Measurements from ENCODE around the gene IL12RB1.
A peak's percentile ranks its signal among the peaks of the same experiment; 100 is the strongest.
"Not testable (repeated sequence)": the region's sequence is repeated elsewhere in the genome, so short reads cannot be mapped to it uniquely, and the experiment has no call there.

Gene IL12RB1

DNA sequence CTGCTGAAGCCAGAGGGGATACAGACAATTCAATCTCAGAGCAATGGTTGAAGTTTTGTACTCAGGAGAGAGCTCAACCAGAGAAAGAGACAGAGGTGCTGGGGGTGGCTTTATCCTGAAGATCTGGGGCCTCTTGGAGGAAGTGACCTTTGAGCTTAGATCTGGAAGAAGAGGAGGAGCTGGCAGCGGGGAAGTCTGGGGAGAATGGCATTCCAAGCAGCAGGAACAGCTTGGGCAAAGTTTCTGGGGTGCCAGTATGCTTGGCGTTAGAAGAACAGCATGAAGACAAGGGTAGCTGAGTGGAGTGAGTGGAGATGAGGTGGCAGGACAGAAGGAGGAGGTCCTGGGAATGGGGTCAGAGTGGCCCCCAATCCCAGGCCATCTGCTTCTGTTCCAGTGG, 22.2 kb upstream of the IL12RB1 start:
- Histone ChIP-seq H3K9ac (ENCODE audit: low read length) (no peak overlapping the region), H3K4me3 (ENCODE audit: low read length) (peak overlapping the region; percentile 85), H3K36me3 (ENCODE audit: control insufficient read depth, insufficient read depth, low read length) (no peaks in the 10 kb centered on the region), H3K4me1 (ENCODE audit: control insufficient read depth, insufficient read depth, low read length) (peaks cover 5% of the 10 kb centered on the region), H3K27me3 (ENCODE audit: control insufficient read depth, insufficient read depth, low read length) (no peaks in the 10 kb centered on the region), H3K27ac (ENCODE audit: low read depth, low read length) (no peak overlapping the region)

DNA sequence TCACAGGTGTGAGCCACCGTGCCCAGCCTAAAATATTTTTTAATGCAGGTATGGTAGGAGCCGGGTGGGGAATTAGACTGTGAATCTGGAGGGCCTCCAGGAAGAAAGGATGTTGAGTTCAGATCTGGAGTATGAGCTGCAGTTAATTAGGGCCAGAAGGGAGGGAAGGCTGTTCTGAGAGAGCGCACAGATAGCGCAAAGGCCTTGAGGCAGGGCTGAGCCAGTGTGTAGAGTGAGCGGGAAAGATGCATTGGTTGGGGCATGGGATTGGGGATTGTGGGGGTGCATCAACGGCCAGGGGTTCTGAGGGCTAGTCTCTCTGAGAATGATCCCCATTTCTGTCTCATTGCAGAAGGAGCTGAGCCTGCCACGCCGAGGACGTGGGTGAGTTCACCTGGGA, 20.5 kb upstream of the IL12RB1 start:
- no peak overlapping the region for H3K9ac ChIP-seq (ENCODE audit: low read length)
- H3K4me3 ChIP-seq (ENCODE audit: low read length), result no peak overlapping the region
- peaks cover 5% of the 10 kb centered on the region for H3K4me1 ChIP-seq (ENCODE audit: control insufficient read depth, insufficient read depth, low read length)
- H3K36me3 ChIP-seq (ENCODE audit: control insufficient read depth, insufficient read depth, low read length), result no peaks in the 10 kb centered on the region
- no peak overlapping the region for H3K27ac ChIP-seq (ENCODE audit: low read depth, low read length)
- H3K27me3 ChIP-seq (ENCODE audit: control insufficient read depth, insufficient read depth, low read length), result peaks cover 3% of the 10 kb centered on the region

DNA sequence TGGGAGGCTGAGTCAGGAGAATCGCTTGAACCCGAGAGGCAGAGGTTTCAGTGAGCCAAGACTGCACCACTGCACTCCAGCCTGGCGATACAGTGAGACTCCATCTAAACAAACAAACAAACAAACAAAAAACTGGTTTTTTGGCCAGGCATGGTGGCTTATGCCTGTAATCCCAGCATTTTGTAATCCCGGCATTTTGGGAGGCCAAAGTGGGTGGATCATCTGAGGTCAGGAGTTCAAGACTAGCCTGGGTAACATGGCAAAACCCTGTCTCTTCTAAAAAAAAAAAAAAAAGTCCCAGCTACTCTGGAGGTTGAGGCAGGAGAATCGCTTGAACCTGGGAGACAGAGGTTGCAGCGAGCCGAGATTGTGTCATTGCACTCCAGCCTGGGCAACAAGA, 18.5 kb upstream of the IL12RB1 start:
- H3K27me3 ChIP-seq (ENCODE audit: control insufficient read depth, insufficient read depth, low read length); H3K9ac ChIP-seq (ENCODE audit: low read length); H3K27ac ChIP-seq (ENCODE audit: low read depth, low read length); H3K4me1 ChIP-seq (ENCODE audit: control insufficient read depth, insufficient read depth, low read length); H3K4me3 ChIP-seq (ENCODE audit: low read length); H3K36me3 ChIP-seq (ENCODE audit: control insufficient read depth, insufficient read depth, low read length): not testable (repeated sequence)

DNA sequence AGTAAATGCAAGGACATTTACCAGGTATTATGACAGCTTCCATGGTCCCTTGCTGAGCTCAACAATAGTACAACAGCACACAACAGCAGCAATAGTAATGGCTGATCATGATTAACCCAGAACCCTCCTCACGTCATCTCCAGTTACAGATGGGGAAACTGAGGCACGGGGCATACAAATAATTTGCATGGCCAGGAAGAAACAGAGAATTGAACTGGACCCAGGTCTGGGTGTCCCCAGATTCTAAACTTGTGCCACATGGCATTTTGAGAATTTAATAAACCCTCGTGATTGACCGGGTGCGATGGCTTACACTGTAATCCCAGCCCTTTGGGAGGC, 18.0 kb upstream of the IL12RB1 start:
- Histone ChIP-seq H3K36me3 (ENCODE audit: control insufficient read depth, insufficient read depth, low read length) (no peaks in the 10 kb centered on the region), H3K27ac (ENCODE audit: low read depth, low read length) (no peak overlapping the region), H3K9ac (ENCODE audit: low read length) (no peak overlapping the region), H3K4me1 (ENCODE audit: control insufficient read depth, insufficient read depth, low read length) (no peaks in the 10 kb centered on the region), H3K27me3 (ENCODE audit: control insufficient read depth, insufficient read depth, low read length) (peaks cover 10% of the 10 kb centered on the region), H3K4me3 (ENCODE audit: low read length) (peak overlapping the region; percentile 62)

DNA sequence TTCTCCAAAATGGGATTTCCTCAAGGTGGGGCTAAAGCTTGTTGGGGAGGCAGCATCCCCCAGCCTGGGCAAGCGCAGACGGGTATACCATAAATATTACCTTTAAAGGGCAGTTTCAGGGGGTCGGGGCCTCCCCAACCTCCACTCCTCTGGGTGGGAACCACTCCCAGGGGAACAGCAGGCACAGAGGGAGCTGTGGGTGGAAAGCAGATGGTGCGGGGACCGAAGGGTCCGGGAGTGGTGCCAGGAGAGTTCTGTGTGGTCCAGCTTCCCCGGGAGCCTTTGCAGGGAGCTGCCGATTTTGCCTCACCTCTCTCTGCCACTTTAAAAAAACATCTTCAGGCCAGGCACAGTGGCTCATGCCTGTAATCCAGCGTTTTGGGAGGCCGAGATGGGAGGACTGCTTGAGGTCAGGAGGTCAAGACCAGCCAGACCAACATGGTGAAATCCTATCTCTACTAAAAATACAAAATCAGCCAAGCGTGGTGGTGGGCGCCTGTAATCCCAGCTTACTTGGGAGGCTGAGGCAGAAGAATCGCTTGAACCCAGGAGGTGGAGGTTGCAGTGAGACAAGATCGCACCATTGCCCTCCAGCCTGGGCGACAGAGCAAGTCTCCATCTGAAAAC, 16.3 kb upstream of the IL12RB1 start:
- H3K9ac ChIP-seq (ENCODE audit: low read length), result no peak overlapping the region
- no peak overlapping the region for H3K4me3 ChIP-seq (ENCODE audit: low read length)
- H3K27ac ChIP-seq (ENCODE audit: low read depth, low read length), result no peak overlapping the region

DNA sequence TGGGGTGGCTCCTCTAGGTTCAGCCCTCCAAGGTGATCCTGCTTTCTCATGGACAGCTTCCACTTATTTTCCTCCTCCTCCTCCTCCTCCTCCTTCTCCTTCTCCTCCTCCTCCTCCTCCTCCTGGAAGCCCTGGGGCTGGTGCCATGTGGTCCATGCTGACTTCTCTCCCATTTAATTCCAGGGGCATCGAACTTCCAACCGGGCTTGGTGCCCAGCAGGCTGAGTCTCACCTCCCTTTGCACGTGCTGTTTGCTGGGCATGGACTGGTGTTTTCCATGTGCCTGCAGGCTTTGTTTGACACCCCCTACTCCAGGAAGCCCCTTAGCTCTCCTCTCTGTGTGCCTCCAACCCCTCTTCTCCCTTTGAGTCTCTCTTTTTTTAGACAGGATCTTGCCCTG, 14.5 kb upstream of the IL12RB1 start:
- Histone ChIP-seq H3K4me1 (ENCODE audit: control insufficient read depth, insufficient read depth, low read length) (peaks cover 4% of the 10 kb centered on the region), H3K9ac (ENCODE audit: low read length) (no peak overlapping the region), H3K4me3 (ENCODE audit: low read length) (no peak overlapping the region), H3K27ac (ENCODE audit: low read depth, low read length) (no peak overlapping the region), H3K27me3 (ENCODE audit: control insufficient read depth, insufficient read depth, low read length) (peaks cover 11% of the 10 kb centered on the region), H3K36me3 (ENCODE audit: control insufficient read depth, insufficient read depth, low read length) (no peaks in the 10 kb centered on the region)

More for the DNA sequence above, 16.3 kb upstream of the IL12RB1 start:
- peaks cover 1% of the 10 kb centered on the region for H3K4me1 ChIP-seq (ENCODE audit: control insufficient read depth, insufficient read depth, low read length)
- H3K36me3 ChIP-seq (ENCODE audit: control insufficient read depth, insufficient read depth, low read length), result no peaks in the 10 kb centered on the region
- peaks cover 11% of the 10 kb centered on the region for H3K27me3 ChIP-seq (ENCODE audit: control insufficient read depth, insufficient read depth, low read length)

DNA sequence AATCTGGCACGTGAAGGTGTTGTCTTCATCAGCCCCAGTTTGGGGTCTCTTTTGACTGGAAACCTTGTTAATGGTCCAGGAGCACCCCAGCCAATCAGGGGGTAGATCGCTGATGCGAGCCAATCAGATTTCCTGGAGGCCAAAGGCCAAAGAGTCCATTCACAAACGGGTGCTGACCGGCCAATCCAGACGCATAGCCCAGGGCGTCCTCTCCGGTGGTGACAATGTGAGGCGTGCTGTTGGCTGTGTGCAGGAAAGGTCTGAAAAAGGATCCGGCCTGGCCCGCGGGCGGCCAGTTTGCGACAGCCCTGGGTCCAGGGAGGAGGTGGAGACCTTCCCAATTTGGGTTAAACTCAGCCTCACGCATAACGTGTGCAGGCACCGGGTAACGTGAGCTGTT, 14.0 kb upstream of the IL12RB1 start:
- Histone ChIP-seq H3K9ac (ENCODE audit: low read length) (no peak overlapping the region), H3K4me1 (ENCODE audit: control insufficient read depth, insufficient read depth, low read length) (peaks cover 4% of the 10 kb centered on the region), H3K27me3 (ENCODE audit: control insufficient read depth, insufficient read depth, low read length) (peaks cover 11% of the 10 kb centered on the region), H3K4me3 (ENCODE audit: low read length) (no peak overlapping the region), H3K27ac (ENCODE audit: low read depth, low read length) (no peak overlapping the region), H3K36me3 (ENCODE audit: control insufficient read depth, insufficient read depth, low read length) (no peaks in the 10 kb centered on the region)

DNA sequence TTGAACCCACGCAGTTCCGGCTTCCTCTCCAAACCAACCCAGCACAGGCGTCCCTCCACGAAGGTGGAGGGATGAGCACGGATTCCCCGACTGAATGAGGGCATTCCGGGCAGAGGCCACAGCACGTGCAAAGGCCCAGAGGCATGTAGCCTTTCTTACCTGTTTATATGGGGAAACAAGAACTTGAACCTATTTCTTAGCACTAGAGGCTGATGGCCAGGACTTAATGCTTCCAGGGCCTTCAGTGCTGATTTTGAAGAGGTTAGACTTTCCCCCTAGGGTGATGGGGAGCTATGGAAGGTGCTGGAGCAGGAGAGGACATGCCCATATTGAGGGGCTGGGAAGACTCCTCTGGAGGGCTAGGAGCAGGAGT, 12.9 kb upstream of the IL12RB1 start:
- Histone ChIP-seq H3K27ac (ENCODE audit: low read depth, low read length) (no peak overlapping the region), H3K36me3 (ENCODE audit: control insufficient read depth, insufficient read depth, low read length) (no peaks in the 10 kb centered on the region), H3K27me3 (ENCODE audit: control insufficient read depth, insufficient read depth, low read length) (peaks cover 11% of the 10 kb centered on the region), H3K4me1 (ENCODE audit: control insufficient read depth, insufficient read depth, low read length) (peaks cover 4% of the 10 kb centered on the region), H3K4me3 (ENCODE audit: low read length) (no peak overlapping the region), H3K9ac (ENCODE audit: low read length) (no peak overlapping the region)

DNA sequence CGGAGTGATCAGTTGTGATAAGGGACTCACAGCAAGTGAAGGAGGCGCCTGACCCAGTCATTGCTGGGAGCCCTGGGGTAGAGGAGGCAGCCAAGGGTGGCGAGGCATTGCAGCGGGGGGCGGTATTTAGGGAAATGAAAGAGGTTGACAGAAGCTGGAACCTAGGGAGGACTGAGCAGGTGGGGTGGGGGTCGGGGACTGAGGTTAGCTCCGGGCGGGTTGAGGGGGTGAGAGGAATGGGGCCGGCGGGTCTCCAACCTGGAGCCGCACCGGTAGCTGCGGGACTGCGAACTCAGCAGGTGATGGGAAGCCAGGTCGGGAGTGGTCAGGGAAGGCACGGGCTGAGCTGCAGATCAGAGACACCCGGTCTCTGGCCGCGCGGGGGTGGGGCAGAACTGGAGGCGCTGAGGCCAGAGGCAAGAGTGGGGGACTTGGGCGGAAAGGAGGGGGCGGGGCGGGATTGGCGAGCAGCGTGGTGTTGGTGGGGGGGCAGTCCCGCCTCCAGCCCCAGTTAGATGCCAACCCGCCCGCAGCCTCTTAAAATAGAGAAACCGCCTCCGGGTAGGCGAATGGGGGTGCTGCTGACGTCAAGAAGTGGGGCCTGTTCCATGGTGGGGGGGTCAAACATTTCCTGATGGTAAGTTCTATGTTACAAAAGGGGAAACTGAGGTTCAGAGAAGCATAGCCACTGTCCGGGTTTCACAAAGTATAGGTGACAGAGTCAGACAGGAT, 12.3 kb upstream of the IL12RB1 start:
- H3K27me3 ChIP-seq (ENCODE audit: control insufficient read depth, insufficient read depth, low read length), result peaks cover 11% of the 10 kb centered on the region
- no peak overlapping the region for H3K27ac ChIP-seq (ENCODE audit: low read depth, low read length)
- peak overlapping the region; percentile 34 for H3K4me3 ChIP-seq (ENCODE audit: low read length)
- no peaks in the 10 kb centered on the region for H3K36me3 ChIP-seq (ENCODE audit: control insufficient read depth, insufficient read depth, low read length)
- peaks cover 4% of the 10 kb centered on the region for H3K4me1 ChIP-seq (ENCODE audit: control insufficient read depth, insufficient read depth, low read length)
- no peak overlapping the region for H3K9ac ChIP-seq (ENCODE audit: low read length)

DNA sequence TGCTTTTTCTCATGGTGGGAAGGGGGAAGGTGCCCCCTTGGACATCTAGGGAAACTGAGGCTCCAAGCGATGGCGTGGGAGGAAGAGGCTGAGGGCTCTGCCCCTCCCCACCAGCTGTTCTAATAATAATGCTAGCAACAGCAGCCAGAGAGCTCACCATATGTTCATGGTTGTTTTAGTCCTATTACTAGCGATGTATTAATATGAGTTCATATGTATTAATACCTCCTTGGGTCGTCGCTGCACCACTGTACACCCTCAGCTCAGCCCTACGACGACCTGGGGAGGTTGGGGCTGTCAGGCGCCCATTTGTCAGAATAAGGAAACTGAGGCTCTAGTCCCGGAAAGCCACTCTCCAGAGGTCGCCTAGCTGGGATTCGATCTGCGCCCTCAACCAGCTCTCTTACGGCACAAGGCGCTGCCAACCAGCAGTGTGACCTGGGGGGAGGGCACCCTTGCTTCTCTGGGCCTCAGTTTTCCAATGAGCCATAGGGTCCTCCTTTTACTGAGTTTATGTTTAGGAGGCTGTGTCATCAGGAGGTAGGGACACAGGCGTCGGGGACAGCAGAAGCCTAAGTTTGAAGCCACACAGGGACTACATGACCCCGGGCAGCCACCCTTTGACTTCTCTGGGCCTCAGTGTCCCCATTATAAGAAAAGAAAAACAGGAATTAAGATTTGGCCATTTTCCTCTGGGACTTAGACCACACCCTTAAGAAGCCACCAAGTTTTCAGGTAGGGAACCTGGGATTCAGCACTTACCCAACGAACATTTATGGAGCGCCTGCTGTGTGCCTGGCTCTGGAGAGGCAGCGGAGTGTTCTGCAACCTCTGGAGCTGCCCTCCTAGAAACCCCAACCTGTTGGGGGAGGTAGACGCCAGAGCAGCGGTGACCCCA, 11.5 kb upstream of the IL12RB1 start:
- no peaks in the 10 kb centered on the region for H3K36me3 ChIP-seq (ENCODE audit: control insufficient read depth, insufficient read depth, low read length)
- no peak overlapping the region for H3K9ac ChIP-seq (ENCODE audit: low read length)
- peak overlapping the region; percentile 64 for H3K4me3 ChIP-seq (ENCODE audit: low read length)
- H3K4me1 ChIP-seq (ENCODE audit: control insufficient read depth, insufficient read depth, low read length), result peaks cover 4% of the 10 kb centered on the region
- H3K27me3 ChIP-seq (ENCODE audit: control insufficient read depth, insufficient read depth, low read length), result peaks cover 11% of the 10 kb centered on the region
- no peak overlapping the region for H3K27ac ChIP-seq (ENCODE audit: low read depth, low read length)

DNA sequence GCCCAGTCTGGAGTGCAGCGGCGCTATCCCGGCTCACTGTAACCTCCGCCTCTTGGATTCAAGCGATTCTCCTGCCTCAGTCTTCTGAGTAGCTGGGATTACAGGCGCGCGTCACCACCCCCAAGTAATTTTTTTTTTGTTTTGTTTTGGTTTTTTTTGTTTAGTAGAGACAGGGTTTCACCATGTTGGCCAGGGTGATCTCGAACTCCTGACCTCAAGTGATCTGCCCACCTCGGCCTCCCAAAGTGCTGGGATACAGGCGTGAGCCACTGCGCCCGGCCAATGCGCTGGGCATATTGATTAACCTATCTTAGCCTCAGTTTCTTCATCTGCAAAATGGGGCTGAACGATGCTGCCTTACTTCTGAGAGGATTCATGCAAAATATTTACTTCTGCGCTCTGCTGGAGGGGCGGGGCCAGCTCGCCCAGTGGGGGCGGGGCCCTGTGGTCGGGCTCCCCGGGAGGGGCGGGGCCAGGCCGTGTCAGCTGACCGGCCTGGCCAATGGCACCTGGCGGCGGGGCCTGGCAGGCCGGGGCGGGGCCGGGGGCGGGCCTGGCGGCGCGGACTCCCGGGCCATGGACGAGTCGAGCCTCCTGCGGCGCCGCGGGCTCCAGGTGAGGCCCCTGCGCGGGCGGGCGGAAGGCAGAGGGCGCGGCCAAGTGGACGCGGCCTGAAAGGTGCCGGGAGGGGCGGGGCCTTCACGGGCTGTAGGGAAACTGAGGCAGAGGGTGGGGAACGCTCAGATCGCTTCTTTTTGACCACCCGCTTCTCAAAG, 10.7 kb upstream of the IL12RB1 start, which contains the start of gene MAST3:
Gene MAST3 (plus strand): TSS at position 562 of the 776 bp plus-strand sequence. CDS start 15 bp downstream, at position 577.
- peaks cover 4% of the 10 kb centered on the region for H3K4me1 ChIP-seq (ENCODE audit: control insufficient read depth, insufficient read depth, low read length)
- H3K27ac ChIP-seq (ENCODE audit: low read depth, low read length), result no peak within 1 kb of the TSS
- peaks cover 8% of the 10 kb centered on the region for H3K27me3 ChIP-seq (ENCODE audit: control insufficient read depth, insufficient read depth, low read length)
- H3K9ac ChIP-seq (ENCODE audit: low read length), result no peak within 1 kb of the TSS
- no peaks in the 10 kb centered on the region for H3K36me3 ChIP-seq (ENCODE audit: control insufficient read depth, insufficient read depth, low read length)
- peak within 1 kb of the TSS; percentile 64 for H3K4me3 ChIP-seq (ENCODE audit: low read length)

DNA sequence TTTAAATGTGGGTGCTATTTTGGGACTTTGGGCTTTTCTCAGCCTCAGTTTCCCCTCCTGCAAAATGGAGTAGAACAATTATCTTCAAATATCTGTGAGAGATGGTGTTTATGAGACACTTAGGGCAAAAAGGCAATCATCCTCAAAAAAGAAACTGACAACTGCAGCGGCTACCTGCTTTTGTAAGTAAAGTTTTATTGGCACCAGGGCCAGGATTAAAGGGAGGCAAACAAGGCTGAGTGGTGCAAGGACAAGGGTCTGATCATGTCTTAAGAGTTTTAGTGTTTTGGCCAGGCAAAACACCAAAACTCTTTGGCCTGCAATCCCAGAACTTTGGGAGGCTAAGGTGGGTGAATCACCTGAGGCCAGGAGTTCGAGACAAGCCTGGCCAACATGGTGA, 9.5 kb upstream of the IL12RB1 start:
- no peak overlapping the region for H3K4me3 ChIP-seq (ENCODE audit: low read length)
- no peak overlapping the region for H3K27ac ChIP-seq (ENCODE audit: low read depth, low read length)
- no peak overlapping the region for H3K9ac ChIP-seq (ENCODE audit: low read length)
- no peaks in the 10 kb centered on the region for H3K36me3 ChIP-seq (ENCODE audit: control insufficient read depth, insufficient read depth, low read length)
- peaks cover 6% of the 10 kb centered on the region for H3K27me3 ChIP-seq (ENCODE audit: control insufficient read depth, insufficient read depth, low read length)
- peaks cover 4% of the 10 kb centered on the region for H3K4me1 ChIP-seq (ENCODE audit: control insufficient read depth, insufficient read depth, low read length)
